GM18907 (cell line): ENCODE data around the gene SPATA6L.

ENCODE experiments used
- ATAC-seq: cut with Tn5 transposase; IDR thresholded peaks from one replicate; pipeline ENCODE4 v1.9.1; 2021; ENCODE audit warnings: mild to moderate bottlenecking, moderate library complexity; ENCODE audit not compliant: unreplicated experiment

The SPATA6L gene, protein sequence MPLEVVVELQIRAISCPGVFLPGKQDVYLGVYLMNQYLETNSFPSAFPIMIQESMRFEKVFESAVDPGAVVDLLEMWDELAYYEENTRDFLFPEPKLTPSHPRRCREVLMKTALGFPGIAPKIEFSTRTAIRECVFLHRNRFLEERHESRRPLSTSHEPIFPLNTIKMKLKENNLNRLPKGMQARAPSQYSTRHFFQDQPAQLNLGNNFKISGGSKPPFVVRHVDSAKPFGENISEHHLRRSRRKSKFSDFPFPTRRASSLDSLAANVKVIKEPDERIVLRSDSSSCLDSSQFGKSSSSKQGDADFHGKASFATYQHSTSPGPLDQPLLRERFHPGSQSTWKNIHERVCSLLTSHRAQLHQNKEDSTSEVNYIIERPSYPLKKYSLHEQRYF

DNA sequence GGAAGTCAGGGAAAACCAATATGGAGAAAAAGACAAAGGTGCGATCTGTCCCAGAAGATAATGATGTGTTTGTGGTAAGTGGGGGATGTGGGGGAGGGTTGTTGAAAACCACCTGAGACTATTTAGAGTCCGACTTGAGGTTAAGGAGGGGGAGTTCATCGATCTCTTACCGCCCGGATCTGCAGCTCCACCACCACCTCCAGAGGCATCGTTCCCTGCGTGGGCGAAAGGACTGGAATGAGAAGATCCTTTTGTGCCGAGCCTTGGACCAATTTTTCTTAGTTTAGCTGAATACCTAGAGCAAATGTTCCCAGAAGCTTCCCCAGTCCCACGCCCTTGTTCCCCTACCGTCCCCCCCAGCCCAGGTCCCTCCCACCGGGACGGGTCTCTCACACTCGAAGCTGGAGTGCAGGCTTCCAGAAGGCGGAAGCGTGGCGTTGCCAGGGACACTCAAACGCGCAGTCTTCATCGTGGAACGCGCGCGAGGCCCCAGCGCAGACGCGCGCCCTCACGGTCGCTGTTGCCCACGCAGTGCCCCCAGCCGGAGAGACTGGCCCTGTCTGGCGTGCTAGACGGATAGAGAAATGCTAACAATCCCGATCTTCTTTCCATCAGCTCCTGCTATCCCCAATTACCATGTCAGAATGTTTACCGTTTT lies at the start of gene SPATA6L:
Gene SPATA6L (minus strand): TSS at position 439 of the 658 bp plus-strand sequence. CDS start 230 bp downstream, at position 209.
- ATAC-seq: no peak

DNA sequence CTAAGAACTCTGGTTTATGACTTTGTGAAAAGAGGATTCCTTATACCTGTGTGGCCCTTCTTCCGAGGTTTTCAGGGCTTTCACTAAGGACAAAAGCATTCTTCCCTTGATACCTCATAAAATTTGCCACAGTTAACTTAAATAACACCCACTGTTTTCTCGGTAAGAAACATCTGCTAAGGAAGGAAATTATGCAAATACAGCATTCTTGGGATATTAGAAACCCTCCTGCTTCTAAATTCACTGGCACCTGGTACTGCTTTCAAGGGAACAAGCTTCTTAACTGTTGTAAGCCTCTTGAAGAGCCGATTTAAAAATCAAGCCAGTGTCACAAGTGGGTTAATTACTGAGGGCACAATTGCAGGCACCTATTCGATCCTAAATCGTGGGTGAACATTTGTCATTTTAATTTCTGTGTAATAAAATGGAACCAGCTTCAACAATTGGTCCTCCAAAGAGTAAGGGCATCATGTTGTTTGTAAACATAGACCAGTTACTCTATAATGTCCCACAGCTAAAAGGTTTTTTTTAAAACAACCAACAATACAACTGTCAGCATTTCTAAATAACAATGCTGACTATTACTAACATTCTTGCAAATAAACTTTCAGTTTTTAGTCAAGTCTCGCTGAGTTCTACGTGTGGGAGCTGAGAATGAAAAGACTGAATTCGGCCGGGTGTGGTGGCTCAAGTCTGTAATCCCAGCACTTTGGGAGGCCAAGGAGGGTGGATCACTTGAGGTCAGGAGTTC lies 48.2 kb upstream of the SPATA6L start:
- ATAC-seq: no peak

DNA sequence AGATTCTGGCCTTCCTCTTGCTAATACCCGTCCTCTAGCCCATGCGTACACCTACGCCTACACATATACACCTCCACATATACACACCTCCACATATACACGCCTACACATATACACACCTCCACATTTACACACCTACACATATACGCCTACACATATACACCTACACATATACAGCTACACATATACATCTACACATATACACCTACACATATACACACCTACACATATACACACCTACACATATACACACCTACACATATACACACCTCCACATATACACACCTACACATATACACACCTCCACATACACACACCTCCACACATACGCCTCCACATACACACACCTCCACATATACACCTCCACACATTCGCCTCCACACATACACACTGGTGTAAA lies 47.6 kb upstream of the SPATA6L start:
- no peak for ATAC-seq

DNA sequence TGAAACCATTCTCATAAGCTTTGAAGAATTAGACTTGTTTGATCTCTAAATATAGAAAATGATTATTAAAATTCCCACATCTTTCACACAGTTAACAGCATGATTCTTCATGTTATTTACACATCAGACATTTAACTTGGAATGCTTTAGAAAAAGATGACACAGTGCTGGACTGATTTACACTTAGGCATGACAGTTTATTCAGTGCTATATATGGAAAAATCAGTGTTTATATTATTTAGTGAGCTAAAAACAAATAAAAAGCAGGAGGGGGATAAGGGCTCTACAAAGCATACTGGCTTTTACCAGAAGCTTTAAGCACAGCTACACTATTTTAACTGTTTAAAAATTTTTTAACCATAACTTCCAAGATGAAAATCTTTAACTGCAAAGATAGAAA lies 43.1 kb upstream of the SPATA6L start:
- no peak for ATAC-seq

DNA sequence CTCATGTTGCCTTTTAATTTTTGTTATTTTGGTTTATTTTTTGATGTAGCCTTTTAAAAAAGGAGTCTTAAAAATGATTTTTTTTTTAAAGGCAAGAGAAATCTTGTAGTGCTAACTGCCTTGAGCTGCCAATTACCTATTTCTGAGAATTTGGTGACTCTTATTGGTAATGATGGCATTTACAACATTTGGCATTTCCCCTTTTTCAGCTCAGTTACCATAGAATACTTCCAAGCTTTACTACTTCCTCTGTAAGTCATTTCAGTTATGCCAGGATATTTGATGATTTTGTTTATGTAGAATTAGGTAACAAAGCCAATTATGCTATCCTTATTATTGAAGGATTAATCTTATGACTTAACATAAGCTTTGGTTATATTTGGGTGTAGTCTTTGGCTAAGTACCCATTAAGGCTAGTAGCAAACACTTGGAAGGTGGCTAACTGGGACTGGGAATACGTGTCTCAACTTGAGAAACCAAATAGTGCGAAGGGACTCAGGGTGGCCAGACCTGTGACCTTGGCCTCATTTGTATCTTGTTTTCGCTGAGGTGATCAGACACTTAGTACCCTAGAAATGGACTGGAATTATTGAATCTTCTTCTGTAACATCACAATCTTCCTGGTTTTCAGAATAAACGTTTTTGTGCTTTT lies 40.8 kb upstream of the SPATA6L start:
- no peak for ATAC-seq

DNA sequence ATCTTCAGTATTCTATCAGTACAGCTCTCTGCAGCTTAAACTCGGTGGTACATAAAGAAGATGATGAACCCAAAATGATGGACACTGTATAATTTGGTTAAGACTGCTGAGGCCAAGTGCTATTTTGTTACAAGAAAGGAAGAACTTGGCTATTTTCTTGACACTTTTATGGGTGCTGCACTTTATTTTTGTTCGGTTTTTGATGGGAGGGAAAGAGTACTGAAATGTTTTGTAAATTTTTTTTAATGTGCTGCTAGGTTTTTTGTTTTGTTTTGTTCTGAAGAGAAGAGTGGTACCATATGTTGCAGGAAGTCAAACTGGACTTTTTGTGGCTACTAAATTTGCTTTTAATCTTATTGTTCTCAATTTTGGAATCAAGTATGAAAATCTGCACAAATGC lies 39.7 kb upstream of the SPATA6L start:
- ATAC-seq: no peak

DNA sequence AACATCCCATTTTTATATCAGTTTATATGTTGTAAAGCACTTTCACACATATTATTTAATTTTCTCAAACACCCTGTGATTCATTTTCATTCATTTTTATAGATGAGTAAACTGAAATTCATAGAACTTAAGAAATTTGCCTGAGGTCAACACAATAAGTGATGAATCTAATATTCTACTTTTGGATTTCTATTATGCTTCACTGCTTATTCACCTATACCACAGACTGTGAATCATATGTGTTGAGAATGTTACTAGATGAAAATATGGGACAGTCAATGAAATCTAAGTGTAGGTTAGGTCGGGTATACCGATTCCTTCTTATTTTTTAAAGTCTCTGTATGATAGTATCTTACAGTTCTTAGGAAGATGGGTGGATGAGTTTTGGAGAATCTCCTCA lies 37.8 kb upstream of the SPATA6L start:
- no peak for ATAC-seq

DNA sequence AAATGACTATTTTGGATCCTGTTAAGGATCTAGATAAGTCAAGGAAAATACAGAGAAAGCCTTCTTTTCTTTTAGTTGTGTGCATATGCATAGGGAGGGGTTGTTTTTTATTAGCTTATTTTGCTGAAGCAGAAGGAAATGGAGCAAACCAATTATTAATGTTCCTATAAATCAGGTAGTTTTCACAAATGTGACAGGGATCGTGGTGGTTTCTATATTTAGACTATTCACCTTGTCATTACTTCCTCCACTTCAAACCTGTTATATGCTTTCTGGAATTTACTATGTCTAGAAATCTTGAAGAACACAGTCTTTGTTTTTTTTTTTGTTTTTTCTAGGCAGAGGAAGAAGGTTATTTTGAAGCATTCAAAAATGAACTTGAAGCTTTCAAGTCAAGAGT lies 35.2 kb upstream of the SPATA6L start:
- no peak for ATAC-seq

DNA sequence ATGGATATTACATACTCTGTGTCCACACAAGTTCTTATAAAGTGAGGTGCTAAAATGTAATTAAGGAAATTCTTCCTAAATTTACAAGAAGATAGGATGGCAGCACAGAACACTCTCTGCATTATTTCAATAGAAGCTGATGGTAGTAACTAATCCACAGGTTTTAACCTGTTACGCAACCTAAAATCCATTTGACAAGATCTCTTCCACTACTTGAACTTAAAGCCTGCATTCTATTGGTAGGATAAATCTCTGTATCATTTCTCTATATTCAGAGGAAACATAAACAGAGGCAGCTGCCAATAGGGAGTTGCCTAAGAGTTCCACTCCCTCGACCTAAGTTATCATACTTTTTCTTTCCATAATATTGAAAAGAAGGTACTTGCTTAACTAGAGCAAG lies 34.7 kb upstream of the SPATA6L start:
- no peak for ATAC-seq

DNA sequence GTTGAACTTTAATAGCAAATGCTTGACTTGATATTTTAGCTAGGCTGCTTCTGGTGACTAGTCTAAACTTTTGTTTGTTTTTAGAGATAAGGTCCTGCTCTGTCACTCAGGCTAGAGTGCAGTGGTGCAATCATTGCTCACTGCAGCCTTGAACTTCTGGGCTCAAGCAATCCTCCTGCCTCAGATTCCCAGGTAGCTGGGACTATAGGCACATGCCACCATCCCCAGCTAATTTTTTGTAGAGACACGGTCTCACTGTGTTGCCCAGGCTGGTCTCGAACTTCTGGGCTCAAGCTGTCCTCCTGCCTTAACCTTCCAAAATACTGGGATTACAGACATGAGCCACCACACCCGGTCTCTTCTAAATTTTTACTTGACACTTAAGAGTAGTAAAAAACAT lies 33.8 kb upstream of the SPATA6L start:
- no peak for ATAC-seq

DNA sequence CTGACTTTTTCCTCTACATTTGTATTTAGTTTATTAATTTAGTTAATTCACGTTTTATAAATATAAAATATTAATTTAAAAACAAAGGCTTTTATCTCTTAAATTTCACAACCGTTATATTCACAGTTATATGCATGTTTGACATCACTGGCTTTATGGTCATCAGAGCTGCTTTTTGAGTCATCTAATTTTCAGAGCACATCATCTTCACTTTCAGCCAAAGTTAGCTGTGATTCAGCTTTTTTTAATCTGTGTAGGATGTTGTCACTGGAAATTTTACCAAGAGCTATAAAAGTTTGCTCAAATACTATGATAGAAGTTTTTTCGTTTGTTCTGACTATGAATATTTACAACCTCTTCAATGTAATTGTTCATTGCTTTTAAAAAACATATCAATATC lies 25.5 kb upstream of the SPATA6L start:
- ATAC-seq: no peak

DNA sequence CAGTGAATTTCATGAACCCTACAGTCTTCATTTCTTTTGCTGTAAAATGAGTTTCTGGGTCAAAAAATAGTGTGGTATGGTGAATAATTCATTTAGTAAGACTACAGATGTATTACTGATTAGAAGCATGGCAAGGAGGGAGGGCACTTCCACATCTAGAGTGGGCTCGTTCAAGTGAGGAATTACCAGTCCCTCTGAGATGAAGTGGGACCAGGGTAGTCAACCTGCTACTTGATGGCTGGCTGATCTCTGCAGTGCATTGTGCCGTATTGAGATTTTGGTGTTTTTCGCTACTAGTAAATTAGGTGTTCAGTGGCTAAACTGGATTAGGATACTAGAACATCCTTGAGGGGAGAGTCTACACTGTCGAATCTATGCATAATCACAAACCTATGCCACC lies 23.9 kb upstream of the SPATA6L start:
- peak; percentile 71 for ATAC-seq

DNA sequence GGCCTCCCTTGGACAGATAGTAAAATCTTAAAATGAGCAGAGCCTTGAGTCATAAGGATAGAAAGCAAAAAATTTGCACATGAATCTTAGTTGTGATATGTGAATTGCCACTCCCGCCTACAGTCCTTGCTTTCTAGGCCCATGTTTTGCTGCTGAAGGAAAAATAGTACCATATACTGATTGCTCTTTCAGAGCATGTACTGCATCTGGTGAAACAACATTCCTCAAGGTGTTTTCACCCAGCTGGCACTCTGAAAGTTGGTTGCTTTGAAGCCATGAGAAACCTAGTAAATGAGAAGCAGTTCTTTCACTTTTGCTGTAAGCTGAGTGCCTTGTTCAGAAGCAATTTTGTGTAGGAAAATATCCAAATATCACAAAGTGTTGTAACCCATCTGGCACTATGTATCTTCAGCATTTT lies 23.4 kb upstream of the SPATA6L start:
- peak; percentile 62 for ATAC-seq

DNA sequence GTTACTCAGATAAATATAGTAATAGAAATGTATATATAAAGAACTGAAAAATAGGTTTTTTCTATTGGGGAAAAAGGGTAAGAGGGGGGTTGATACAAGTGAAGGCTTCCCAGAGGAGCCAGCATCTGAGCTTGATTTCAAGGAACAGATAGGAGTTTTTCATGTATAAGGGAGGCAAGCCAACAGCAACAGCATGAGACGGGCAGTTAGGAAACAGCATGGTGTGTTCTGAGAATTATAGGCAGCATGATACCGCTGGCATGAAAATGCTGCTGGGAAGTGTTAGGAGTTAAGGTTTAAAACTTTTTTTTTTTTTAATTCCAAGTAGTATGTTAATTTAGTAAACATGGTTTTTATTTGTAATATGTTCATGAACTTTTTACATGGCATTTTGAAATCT lies 22.7 kb upstream of the SPATA6L start:
- no peak for ATAC-seq

DNA sequence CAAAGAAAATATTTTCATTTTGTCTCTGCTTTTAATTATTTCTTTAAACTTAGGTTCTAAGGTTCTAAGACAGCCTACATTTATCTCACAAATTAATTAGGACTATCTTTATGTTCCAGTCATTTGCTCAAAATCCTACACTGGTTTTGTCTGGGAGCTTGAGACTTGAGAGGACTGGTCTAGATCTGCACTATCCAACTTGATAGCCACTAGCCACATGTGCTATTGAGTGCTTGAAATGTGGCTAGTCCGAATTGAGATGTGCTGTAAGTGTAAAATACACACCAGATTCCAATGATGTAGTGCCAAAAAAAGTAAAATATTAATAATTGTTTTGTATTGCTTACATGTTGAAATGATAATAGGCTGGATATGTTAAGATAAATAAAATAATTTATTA lies 20.3 kb upstream of the SPATA6L start:
- no peak for ATAC-seq

DNA sequence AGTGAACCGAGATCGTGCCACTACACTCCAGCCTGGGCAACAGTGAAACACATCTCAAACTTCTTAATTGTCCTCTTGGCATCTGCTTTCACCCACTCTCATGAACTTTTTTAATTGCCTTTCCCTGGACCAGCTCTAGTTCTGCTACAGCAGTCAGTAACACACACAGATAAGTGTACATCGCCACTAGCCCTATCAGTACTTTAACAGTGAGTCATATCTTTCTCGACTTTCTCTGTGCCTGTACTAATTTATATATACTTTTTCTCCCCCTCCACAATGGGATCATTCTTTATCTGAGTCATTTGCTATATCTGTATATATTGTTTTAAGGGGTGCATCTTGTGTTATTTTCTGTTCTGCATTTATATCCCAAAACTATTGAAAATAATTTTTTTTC lies 19.8 kb upstream of the SPATA6L start:
- ATAC-seq: no peak

DNA sequence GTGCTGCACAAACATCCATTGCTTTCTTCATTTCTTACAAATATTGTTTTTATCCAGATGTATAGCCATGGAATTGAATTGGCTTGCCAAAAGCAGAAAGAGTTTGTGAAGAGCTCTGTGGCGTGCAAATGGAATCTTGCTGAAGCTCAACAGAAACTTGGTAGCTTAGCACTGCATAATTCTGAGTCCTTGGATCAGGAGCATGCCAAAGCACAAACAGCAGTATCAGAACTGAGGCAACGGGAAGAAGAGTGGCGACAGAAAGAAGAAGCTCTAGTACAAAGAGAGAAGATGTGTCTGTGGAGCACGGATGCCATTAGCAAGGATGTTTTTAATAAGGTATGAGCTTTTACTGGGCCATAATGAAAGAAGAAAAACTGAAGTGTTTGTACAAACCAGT lies 18.5 kb upstream of the SPATA6L start:
- ATAC-seq: no peak

DNA sequence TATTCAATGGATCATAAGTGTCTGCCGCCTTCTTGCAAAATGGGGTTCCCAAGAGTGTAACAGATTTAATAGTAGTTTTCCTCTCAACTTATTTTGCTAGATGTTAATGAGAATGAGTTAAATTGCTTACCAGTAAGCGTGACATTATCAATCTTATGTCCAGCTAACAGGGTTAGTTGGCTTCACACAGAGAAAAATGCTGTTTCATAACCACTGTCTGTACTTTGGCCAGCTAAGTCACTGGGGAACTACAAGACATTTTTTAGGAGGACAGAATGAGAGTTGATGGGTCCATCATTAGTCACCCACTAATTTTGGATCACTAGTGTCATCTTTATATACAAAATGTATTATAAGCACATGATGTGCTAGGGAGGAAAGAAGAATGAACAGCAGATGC lies 14.5 kb upstream of the SPATA6L start:
- no peak for ATAC-seq

DNA sequence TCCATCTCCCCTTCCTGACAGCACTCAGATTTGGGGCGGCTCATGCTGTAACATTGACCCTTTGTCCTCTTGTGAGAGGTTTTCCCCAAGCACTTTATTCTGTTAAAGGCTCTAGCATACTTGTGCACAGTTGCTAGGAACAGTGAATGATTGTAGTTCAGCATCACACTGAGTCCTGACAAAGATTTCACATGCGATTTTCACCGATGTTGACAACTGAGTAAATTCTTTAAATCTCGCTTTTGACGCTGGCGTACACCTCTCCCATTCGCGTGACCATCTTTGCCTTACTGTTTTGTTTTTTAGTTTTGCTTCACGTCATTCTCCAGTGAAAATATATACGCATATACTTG lies 13.9 kb upstream of the SPATA6L start:
- ATAC-seq: peak; percentile 1

DNA sequence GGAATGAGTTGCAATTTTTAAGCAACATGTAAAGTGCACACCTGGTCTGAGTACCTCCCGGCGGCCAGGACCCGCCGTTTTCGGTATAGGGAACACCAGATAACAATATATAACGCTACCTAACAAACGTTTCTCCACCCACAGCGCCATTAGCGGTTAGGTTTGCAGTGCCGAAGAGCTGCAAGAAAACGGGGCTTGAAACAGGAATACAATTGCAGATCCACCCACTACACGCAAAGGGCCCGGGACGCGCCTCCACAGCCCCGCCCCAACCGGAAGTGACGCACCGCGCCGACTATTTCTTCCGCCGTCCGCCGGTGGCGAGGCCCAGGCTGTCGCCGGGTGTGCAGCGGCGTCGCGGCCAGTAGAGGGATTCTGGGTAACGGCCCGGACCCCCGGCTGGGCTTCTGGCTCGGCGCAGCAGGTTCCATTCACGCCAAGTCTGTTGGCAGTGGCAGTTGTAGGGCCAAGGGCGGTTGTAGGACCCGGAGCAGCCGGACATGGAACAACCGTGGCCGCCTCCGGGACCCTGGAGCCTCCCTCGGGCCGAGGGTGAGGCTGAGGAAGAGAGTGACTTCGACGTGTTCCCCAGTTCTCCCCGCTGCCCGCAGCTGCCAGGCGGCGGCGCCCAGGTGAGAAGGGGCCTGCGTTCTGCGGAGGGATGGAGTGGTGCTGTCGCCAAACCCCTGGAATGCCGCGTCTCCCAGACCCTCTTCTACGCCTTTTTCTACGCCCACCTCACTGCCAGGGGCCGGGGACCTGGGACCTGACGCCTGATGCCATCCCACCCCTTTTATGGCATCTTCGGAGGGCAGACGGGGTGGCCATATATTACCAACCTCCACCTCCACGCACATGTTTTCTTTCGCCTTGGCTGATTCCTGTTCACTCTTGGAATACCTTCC lies 13.2 kb upstream of the SPATA6L start, which contains the start of gene CDC37L1:
Gene CDC37L1 (plus strand): TSS at position 302 of the 905 bp plus-strand sequence. CDS start 199 bp downstream, at position 501.
- peak; percentile 96 for ATAC-seq
